ENCODE data around the gene DDX55. TPM values are rescaled to one million over a fixed set of nuclear protein-coding genes. Genes with fewer than 3 reads are reported as not detected.

Gene DDX55
- total and polyA plus RNA-seq, 2 of the 13 experiments (the other 11 are each of a cell fraction or from before 2014, with no cell fraction given): 22.2 to 37.0 TPM

DNA sequence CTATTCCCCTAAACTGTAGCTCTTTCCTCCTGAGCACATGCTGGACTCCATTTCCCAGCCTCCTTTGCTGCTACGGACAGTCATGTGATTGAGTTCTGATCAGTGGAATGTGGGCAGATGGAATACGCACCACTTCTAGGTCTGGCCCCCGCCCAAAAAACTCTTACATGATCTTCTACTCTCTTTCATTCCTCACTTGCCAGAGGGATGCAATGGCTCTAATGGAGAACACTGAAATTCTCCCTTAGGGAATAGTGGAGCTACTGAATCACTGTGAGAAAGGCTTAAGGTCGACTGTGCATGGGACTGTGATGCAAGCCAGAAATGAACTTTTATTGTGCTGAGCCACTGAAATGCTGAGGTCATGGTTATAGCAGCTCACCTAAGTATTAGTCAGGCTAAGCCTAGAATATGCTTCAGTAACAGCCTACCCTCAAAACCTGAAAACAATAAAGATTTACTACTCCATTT, 30.5 kb upstream of the DDX55 start (continued):
- TF ChIP-seq, protein P1, sequence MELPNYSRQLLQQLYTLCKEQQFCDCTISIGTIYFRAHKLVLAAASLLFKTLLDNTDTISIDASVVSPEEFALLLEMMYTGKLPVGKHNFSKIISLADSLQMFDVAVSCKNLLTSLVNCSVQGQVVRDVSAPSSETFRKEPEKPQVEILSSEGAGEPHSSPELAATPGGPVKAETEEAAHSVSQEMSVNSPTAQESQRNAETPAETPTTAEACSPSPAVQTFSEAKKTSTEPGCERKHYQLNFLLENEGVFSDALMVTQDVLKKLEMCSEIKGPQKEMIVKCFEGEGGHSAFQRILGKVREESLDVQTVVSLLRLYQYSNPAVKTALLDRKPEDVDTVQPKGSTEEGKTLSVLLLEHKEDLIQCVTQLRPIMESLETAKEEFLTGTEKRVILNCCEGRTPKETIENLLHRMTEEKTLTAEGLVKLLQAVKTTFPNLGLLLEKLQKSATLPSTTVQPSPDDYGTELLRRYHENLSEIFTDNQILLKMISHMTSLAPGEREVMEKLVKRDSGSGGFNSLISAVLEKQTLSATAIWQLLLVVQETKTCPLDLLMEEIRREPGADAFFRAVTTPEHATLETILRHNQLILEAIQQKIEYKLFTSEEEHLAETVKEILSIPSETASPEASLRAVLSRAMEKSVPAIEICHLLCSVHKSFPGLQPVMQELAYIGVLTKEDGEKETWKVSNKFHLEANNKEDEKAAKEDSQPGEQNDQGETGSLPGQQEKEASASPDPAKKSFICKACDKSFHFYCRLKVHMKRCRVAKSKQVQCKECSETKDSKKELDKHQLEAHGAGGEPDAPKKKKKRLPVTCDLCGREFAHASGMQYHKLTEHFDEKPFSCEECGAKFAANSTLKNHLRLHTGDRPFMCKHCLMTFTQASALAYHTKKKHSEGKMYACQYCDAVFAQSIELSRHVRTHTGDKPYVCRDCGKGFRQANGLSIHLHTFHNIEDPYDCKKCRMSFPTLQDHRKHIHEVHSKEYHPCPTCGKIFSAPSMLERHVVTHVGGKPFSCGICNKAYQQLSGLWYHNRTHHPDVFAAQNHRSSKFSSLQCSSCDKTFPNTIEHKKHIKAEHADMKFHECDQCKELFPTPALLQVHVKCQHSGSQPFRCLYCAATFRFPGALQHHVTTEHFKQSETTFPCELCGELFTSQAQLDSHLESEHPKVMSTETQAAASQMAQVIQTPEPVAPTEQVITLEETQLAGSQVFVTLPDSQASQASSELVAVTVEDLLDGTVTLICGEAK (IDR thresholded peaks at IDR 0.05): no peak
- TF ChIP-seq, protein P1 (CRISPR knock-in tag; IDR thresholded peaks at IDR 0.05): peak; percentile 48; the same call in 1 of the 2 replicates
- TF ChIP-seq IRX3 (CRISPR knock-in tag; IDR thresholded peaks at IDR 0.05; ENCODE audit: borderline replicate concordance, low read depth): no peak
- TF ChIP-seq, protein P2, sequence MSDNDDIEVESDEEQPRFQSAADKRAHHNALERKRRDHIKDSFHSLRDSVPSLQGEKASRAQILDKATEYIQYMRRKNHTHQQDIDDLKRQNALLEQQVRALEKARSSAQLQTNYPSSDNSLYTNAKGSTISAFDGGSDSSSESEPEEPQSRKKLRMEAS (IDR thresholded peaks at IDR 0.05): peak; percentile 51; the same call in 1 of the 2 replicates
- TF ChIP-seq, protein P3, sequence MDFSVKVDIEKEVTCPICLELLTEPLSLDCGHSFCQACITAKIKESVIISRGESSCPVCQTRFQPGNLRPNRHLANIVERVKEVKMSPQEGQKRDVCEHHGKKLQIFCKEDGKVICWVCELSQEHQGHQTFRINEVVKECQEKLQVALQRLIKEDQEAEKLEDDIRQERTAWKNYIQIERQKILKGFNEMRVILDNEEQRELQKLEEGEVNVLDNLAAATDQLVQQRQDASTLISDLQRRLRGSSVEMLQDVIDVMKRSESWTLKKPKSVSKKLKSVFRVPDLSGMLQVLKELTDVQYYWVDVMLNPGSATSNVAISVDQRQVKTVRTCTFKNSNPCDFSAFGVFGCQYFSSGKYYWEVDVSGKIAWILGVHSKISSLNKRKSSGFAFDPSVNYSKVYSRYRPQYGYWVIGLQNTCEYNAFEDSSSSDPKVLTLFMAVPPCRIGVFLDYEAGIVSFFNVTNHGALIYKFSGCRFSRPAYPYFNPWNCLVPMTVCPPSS (IDR thresholded peaks at IDR 0.05): no peak
- TF ChIP-seq LCORL (IDR thresholded peaks at IDR 0.05): peak; percentile 26; the same call in 1 of the 2 replicates
- TF ChIP-seq LCORL (CRISPR knock-in tag; IDR thresholded peaks at IDR 0.05): no peak
- TF ChIP-seq PHF20 (CRISPR knock-in tag; IDR thresholded peaks at IDR 0.05): peak; percentile 65; the same call in 1 of the 2 replicates
- no peak for TF ChIP-seq PCBP1 (IDR thresholded peaks at IDR 0.05; ENCODE audit: borderline replicate concordance, low read depth, low read length)
- 0 out of 2 replicates have a peak, but pooled peaks have one; percentile 13 for TF ChIP-seq MAFG (CRISPR knock-in tag; IDR thresholded peaks at IDR 0.05)
- TF ChIP-seq MAFF (IDR thresholded peaks at IDR 0.05; ENCODE audit: low read depth, low read length): peak; percentile 53; the same call in 1 of the 2 replicates
- TF ChIP-seq HCFC1 (IDR thresholded peaks at IDR 0.05; ENCODE audit: low read depth, low read length): peak; percentile 84
- peak; percentile 32 for TF ChIP-seq PHF5A (CRISPR knock-in tag; IDR thresholded peaks at IDR 0.05; ENCODE audit: low read depth, unreplicated experiment)
- TF ChIP-seq, protein P4, sequence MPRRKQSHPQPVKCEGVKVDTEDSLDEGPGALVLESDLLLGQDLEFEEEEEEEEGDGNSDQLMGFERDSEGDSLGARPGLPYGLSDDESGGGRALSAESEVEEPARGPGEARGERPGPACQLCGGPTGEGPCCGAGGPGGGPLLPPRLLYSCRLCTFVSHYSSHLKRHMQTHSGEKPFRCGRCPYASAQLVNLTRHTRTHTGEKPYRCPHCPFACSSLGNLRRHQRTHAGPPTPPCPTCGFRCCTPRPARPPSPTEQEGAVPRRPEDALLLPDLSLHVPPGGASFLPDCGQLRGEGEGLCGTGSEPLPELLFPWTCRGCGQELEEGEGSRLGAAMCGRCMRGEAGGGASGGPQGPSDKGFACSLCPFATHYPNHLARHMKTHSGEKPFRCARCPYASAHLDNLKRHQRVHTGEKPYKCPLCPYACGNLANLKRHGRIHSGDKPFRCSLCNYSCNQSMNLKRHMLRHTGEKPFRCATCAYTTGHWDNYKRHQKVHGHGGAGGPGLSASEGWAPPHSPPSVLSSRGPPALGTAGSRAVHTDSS (CRISPR knock-in tag; conservative IDR thresholded peaks at IDR 0.05): no peak
- no peak for TF ChIP-seq ZSCAN9 (CRISPR knock-in tag; IDR thresholded peaks at IDR 0.05; ENCODE audit: borderline replicate concordance)
- peak; percentile 53; the same call in 1 of the 2 replicates for TF ChIP-seq IRF2 (CRISPR knock-in tag; IDR thresholded peaks at IDR 0.05)
- TF ChIP-seq GABPA (IDR thresholded peaks at IDR 0.05; ENCODE audit: low read depth, low read length): no peak
- TF ChIP-seq GABPA (CRISPR knock-in tag; IDR thresholded peaks at IDR 0.05; ENCODE audit: low read depth): peak; percentile 54
- 0 out of 2 replicates have a peak, but pooled peaks have one; percentile 5 for TF ChIP-seq TAF1 (CRISPR knock-in tag; IDR thresholded peaks at IDR 0.05)

Measured in HepG2 (cell line).